Lower leg skin (tissue), 3 donors: Measurements from ENCODE around the gene APOA5.

ENCODE experiments used
- CTCF ChIP-seq, 3 donors: fragments of 450-650 bp; IDR thresholded peaks; one replicate each; pipeline ENCODE4 v1.5.1; 2016; ENCODE audit warnings: antibody characterized with exemption in 3 of 3, mild to moderate bottlenecking in 3 of 3, moderate library complexity in 2 of 3
- POLR2A ChIP-seq, 2 donors: fragments of 450-650 bp; IDR thresholded peaks; one replicate each; pipeline ENCODE4 v1.6.1; 2016 to 2017; ENCODE audit warnings: antibody characterized with exemption in 2 of 2, mild to moderate bottlenecking in 1 of 2, moderate library complexity in 1 of 2

GRCh38 chr11:116829525-116830183 lies 38.0 kb upstream of the APOA5 start, which contains the start of gene APOC3:
- TF ChIP-seq POLR2A (IDR thresholded peaks at IDR 0.05) (no peak), CTCF (IDR thresholded peaks at IDR 0.05) (no peak)
